ENCODE data around the gene PRKCA.

DNA sequence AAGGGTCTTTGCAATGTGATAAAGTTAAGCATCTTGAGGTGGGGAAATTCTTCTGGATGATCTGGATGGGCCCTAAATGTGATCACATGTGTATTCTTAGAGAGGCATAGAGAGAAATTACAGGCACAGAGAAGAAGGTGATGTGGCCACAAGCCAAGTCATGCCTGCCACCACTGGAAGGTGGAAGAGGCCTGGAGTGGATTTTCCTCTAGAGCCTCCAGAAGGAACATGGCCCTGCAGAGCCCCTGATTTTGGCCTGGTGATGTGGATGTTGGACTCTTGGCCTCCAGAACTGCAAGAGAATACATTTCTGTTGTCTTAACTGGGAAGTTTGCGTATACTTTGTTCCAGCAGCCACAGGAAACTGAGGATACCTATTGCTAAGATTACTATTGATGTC, 375.6 kb downstream of the PRKCA start:
- TF ChIP-seq EZH2 (IDR thresholded peaks at IDR 0.05) (no peak), POLR2AphosphoS5 (IDR thresholded peaks at IDR 0.05; ENCODE audit: borderline replicate concordance, low read depth, low read length) (no peak), FOXP2 (optimal IDR thresholded peaks at IDR 0.05; ENCODE audit: control extremely low read depth, extremely low read length, insufficient read depth) (no peak)

All from SK-N-MC (cell line).